ENCODE results near the gene DTNBP1.

- no peak for TF ChIP-seq CTCF (IDR thresholded peaks at IDR 0.05)
- no peak for TF ChIP-seq POLR2A (IDR thresholded peaks at IDR 0.05)
Measured at GRCh38 chr6:15689586-15690482, 27.0 kb upstream of the DTNBP1 start.

All from Peyer's patch (tissue), 4 donors.